GM19023 (cell line): ENCODE measurements around the gene MAST1.
A peak's percentile ranks its signal among the peaks of the same experiment; 100 is the strongest.
"Not testable (repeated sequence)": the region's sequence is repeated elsewhere in the genome, so short reads cannot be mapped to it uniquely, and the experiment has no call there.

Experiments
- ATAC-seq: cut with Tn5 transposase; IDR thresholded peaks from one replicate; pipeline ENCODE4 v1.9.1; 2021; ENCODE audit warnings: mild to moderate bottlenecking, moderate library complexity; ENCODE audit not compliant: unreplicated experiment

The MAST1 gene

GRCh38 chr19:12800923-12801465, 37.3 kb upstream of the MAST1 start:
- ATAC-seq, result no peak

- ATAC-seq, result no peak
Measured at GRCh38 chr19:12801466-12802266, 36.6 kb upstream of the MAST1 start, which contains the start of the genes PRDX2 and THSD8. TSS of gene PRDX2 (minus strand) at chr19:12801800. CDS start at chr19:12801261, 539 bp downstream. TSS of gene THSD8 (plus strand) at chr19:12802069. CDS start at chr19:12802072, 3 bp downstream.

GRCh38 chr19:12802267-12803106, 35.8 kb upstream of the MAST1 start:
- ATAC-seq, result no peak

- ATAC-seq, result no peak
Measured at GRCh38 chr19:12804051-12804450, 34.3 kb upstream of the MAST1 start.

DNA sequence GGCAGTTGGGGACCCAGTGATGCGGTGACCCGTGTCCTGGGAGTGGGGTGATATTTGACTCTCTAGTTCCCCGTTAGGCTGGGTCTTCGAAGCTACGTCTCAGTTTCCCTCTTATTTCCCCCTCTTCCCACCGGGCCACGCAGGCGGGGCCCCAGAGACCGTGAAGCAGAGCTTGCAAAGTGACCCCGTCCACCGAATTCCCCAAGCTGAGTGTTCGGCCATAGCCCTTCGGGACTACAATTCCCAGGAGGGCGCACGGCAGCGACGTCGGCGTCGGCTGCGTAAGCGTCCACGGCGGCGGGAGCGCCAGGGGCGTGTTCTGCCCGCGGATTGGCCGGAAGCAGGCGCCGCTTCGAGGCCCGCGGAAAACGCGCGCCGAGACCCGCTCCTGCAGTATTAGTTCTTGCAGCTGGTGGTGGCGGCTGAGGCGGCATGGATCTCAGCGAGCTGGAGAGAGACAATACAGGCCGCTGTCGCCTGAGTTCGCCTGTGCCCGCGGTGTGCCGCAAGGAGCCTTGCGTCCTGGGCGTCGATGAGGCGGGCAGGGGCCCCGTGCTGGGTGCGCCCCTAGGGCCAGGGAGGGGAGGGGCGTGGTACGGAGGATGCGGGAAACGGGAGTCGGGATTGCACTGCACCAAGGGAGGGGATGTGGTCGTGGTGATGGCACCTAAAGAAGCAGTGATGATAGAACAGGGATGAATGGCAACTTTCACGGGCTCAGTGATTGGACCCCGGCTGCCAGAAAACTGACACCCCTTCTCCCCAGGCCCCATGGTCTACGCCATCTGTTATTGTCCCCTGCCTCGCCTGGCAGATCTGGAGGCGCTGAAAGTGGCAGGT, 31.9 kb upstream of the MAST1 start, which contains the start of gene RNASEH2A:
Gene RNASEH2A (plus strand): TSS at position 343 of the 840 bp plus-strand sequence. CDS start 90 bp downstream, at position 433.
- peak; percentile 83 for ATAC-seq

DNA sequence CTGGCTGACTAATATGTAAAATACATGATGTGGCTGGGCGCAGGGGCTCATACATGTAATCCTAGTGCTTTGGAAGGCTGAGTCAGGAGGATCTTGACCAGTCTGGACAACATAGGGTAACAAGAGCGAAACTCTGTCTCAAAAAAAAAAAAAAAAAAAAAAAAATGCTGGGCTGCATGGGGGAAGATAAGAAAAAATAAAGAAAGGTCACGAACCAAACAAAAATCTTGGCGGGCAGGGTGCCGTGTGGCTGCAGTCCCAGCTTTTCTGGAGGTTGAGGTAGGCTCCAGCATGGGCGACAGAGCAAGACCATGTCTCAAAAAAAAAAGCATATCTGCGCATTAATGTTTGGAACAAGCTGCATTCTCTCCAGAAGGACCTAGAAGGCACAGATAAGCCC, 23.2 kb upstream of the MAST1 start:
- ATAC-seq, result no peak

GRCh38 chr19:12817188-12817587, 21.1 kb upstream of the MAST1 start:
- ATAC-seq, result not testable (repeated sequence)

GRCh38 chr19:12817810-12818209, 20.5 kb upstream of the MAST1 start:
- ATAC-seq, result not testable (repeated sequence)

GRCh38 chr19:12821761-12822160, 16.6 kb upstream of the MAST1 start:
- no peak for ATAC-seq

DNA sequence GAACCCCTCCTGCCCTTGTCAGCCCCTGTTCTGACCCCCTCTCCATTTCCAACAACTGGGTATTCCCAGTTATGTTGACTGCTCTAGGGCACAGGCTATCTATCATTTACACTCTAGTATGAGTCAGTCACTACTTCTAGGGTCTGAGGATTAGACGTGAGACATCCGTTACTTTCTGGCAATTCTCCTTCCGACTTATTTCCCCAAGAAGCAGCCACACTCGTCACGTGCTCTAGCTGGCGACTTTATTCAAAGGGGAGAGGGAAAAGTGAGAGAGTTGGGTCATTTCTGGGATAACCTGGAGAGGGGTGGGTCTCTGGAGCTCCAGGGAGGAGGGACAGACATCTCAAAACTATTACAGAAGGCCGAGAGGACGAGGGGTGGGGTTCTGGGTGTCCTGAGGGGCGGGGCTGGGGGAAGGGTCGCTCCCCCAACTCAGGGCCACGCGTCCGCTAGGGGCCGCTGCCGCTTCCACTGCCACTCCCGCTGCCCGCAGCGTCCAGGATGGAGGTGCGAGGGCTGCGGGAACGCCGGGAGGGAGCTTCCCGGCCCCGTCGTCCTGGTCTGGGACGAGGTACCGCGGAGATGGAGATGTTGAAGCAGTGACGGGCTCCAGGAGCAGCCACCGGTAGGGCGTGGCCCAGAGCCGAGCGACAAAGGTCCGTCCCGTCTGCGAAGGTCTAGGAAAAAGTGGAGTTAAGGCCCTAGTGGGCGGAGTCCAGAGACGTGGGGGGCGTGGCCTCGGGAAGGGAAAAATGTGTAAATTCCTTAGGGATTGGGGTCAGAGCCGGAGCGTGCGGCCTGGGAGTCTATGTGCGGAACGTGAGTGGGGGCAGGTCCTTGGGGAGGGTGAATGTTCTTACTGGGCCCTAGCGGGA, 12.8 kb upstream of the MAST1 start:
- no peak for ATAC-seq

- ATAC-seq, result no peak
Measured at GRCh38 chr19:12828494-12828893, 9.8 kb upstream of the MAST1 start.

GRCh38 chr19:12833418-12833737, 4.9 kb upstream of the MAST1 start:
- ATAC-seq, result no peak

- ATAC-seq, result no peak
Measured at GRCh38 chr19:12833738-12834565, 4.4 kb upstream of the MAST1 start.

- ATAC-seq, result no peak
Measured at GRCh38 chr19:12834566-12834943, 3.8 kb upstream of the MAST1 start, which contains the start of gene RTBDN. TSS of gene RTBDN (minus strand) at chr19:12834579. CDS start at chr19:12829979, 4,600 bp downstream.

GRCh38 chr19:12834976-12835757, 3.1 kb upstream of the MAST1 start:
- no peak for ATAC-seq

DNA sequence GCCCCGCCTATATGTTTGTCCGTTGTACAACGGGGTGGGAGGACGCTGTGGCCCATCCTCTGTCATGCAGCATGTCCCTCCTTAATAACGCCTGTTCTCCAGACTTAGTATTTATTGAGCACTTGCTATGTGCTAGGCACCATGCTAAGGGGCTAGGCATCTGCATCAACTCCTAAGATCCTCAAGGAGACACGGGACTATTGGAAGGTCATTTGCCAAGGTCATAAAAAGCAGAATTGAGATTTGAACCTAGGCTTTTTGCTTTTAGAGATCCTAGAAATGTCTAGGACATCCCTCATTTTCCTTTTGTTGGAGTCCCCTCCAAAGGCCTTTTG, 1.8 kb upstream of the MAST1 start:
- no peak for ATAC-seq

DNA sequence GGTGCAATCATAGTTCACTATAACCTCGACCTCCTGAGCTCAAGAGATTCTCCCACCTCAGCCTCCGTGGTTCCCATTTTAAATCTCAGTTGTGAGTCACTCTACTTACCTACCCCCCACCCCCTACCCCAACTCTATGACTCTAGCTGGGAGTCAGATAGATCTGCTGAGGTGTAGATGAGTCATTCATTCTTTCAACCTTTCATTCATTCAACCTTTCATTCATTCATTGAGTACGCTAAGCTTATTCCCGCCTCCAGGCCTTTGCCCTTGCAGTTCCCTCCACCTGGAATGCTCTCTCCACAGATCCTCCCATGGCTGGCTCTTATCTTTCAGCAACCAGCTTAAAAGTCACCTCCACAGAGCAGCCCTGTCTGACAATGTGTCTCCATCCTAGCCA, 1.1 kb upstream of the MAST1 start:
- no peak for ATAC-seq
